GM12878 (cell line): ENCODE data around the gene FAR2.

ENCODE experiments used
- EP300 ChIP-seq, 2 experiments: fragments of 150-350 bp in 1 of 2; IDR thresholded peaks; 2 replicates each; pipeline ENCODE4 v1.6.1; 2011 to 2012; ENCODE audit warnings: low read depth in 2 of 2, low read length in 2 of 2, borderline replicate concordance in 1 of 2, improper control_type of control experiment in 1 of 2, inconsistent platforms in 1 of 2; ENCODE audit not compliant: control insufficient read depth in 1 of 2
- ESRRA ChIP-seq: IDR thresholded peaks from 2 replicates; pipeline ENCODE4 v1.6.1; 2012; ENCODE audit warnings: mild to moderate bottlenecking, low read length, improper control_type of control experiment
- HDGF ChIP-seq: fragments of 450-650 bp; IDR thresholded peaks from 2 replicates; pipeline ENCODE4 v1.6.1; 2016; ENCODE audit warnings: antibody characterized with exemption
- MLLT1 ChIP-seq: fragments of 450-650 bp; IDR thresholded peaks from 2 replicates; pipeline ENCODE4 v1.6.1; 2016; ENCODE audit warnings: mild to moderate bottlenecking
- PKNOX1 ChIP-seq: fragments of 450-650 bp; IDR thresholded peaks from 2 replicates; pipeline ENCODE4 v1.6.1; 2016; ENCODE audit warnings: mild to moderate bottlenecking
- POLR2A ChIP-seq: IDR thresholded peaks from 2 replicates; pipeline ENCODE4 v1.6.1; 2011; ENCODE audit warnings: low read depth, mild to moderate bottlenecking, low read length
- RAD21 ChIP-seq: IDR thresholded peaks from 2 replicates; pipeline ENCODE4 v1.6.1; 2011; ENCODE audit warnings: mild to moderate bottlenecking, low read depth, low read length, moderate library complexity; ENCODE audit not compliant: insufficient read depth
- RCOR1 ChIP-seq: conservative IDR thresholded peaks from 2 replicates; pipeline ENCODE4 v1.6.1; 2012; ENCODE audit warnings: low read depth, low read length, improper control_type of control experiment
- SMC3 ChIP-seq: IDR thresholded peaks from 2 replicates; pipeline ENCODE4 v1.6.1; 2011; ENCODE audit warnings: low read length, improper control_type of control experiment, borderline replicate concordance
- USF2 ChIP-seq: IDR thresholded peaks from 2 replicates; pipeline ENCODE4 v1.6.1; 2011; ENCODE audit warnings: low read depth, low read length, improper control_type of control experiment, borderline replicate concordance
- YY1 ChIP-seq: IDR thresholded peaks from 2 replicates; pipeline ENCODE4 v1.6.1; 2011; ENCODE audit warnings: low read depth, mild to moderate bottlenecking, low read length
- TF ChIP-seq, protein P1 (sequence below), 3 experiments: IDR thresholded peaks in 2 of 3; conservative IDR thresholded peaks in 1 of 3; 2 replicates each; pipeline ENCODE4 v1.5.1; 2011; ENCODE audit warnings: low read depth in 3 of 3, low read length in 3 of 3, mild to moderate bottlenecking in 3 of 3, control low read depth in 2 of 3, moderate library complexity in 2 of 3, inconsistent platforms in 1 of 3, mixed read lengths in 1 of 3; ENCODE audit not compliant: control insufficient read depth in 2 of 3, insufficient read depth in 1 of 3; ENCODE audit errors: extremely low read depth in 1 of 3
- TF ChIP-seq, protein P2 (sequence below): fragments of 450-650 bp; formaldehyde crosslinking; IDR thresholded peaks from 2 replicates; pipeline ENCODE4 v1.4.0; 2022; ENCODE audit warnings: mild to moderate bottlenecking, moderate library complexity

- no peak for TF ChIP-seq USF2
- TF ChIP-seq MLLT1: no peak
- no peak for TF ChIP-seq ESRRA
- TF ChIP-seq EP300 (IDR thresholded peaks at IDR 0.05; ENCODE audit: borderline replicate concordance in 1 of 2, control insufficient read depth in 1 of 2, low read depth in 2 of 2, low read length in 2 of 2): 0 out of 4 replicates have a peak, but pooled peaks of 1 of the 2 experiments have one; percentile 5
- TF ChIP-seq, protein P1, sequence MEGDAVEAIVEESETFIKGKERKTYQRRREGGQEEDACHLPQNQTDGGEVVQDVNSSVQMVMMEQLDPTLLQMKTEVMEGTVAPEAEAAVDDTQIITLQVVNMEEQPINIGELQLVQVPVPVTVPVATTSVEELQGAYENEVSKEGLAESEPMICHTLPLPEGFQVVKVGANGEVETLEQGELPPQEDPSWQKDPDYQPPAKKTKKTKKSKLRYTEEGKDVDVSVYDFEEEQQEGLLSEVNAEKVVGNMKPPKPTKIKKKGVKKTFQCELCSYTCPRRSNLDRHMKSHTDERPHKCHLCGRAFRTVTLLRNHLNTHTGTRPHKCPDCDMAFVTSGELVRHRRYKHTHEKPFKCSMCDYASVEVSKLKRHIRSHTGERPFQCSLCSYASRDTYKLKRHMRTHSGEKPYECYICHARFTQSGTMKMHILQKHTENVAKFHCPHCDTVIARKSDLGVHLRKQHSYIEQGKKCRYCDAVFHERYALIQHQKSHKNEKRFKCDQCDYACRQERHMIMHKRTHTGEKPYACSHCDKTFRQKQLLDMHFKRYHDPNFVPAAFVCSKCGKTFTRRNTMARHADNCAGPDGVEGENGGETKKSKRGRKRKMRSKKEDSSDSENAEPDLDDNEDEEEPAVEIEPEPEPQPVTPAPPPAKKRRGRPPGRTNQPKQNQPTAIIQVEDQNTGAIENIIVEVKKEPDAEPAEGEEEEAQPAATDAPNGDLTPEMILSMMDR (IDR thresholded peaks at IDR 0.05 in 2 of 3, conservative IDR thresholded peaks at IDR 0.05 in 1 of 3; ENCODE audit: control insufficient read depth in 2 of 3, extremely low read depth in 1 of 3, insufficient read depth in 1 of 3, low read depth in 3 of 3, low read length in 3 of 3): no peak
- TF ChIP-seq HDGF: no peak
- TF ChIP-seq RAD21: no peak
- no peak for TF ChIP-seq SMC3
- TF ChIP-seq PKNOX1: peak; percentile 75
- TF ChIP-seq, protein P2, sequence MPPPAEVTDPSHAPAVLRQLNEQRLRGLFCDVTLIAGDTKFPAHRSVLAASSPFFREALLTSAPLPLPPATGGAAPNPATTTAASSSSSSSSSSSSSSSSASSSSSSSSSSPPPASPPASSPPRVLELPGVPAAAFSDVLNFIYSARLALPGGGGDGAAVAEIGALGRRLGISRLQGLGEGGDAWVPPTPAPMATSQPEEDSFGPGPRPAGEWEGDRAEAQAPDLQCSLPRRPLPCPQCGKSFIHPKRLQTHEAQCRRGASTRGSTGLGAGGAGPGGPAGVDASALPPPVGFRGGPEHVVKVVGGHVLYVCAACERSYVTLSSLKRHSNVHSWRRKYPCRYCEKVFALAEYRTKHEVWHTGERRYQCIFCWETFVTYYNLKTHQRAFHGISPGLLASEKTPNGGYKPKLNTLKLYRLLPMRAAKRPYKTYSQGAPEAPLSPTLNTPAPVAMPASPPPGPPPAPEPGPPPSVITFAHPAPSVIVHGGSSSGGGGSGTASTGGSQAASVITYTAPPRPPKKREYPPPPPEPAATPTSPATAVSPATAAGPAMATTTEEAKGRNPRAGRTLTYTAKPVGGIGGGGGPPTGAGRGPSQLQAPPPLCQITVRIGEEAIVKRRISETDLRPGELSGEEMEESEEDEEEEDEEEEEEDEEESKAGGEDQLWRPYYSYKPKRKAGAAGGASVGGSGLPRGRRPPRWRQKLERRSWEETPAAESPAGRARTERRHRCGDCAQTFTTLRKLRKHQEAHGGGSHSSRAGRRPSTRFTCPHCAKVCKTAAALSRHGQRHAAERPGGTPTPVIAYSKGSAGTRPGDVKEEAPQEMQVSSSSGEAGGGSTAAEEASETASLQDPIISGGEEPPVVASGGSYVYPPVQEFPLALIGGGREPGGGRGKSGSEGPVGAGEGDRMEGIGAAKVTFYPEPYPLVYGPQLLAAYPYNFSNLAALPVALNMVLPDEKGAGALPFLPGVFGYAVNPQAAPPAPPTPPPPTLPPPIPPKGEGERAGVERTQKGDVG: no peak
- TF ChIP-seq RCOR1: peak; percentile 99
- peak; percentile 62 for TF ChIP-seq POLR2A
- peak; percentile 97 for TF ChIP-seq YY1
Measured at GRCh38 chr12:29380536-29381523, 231.8 kb downstream of the FAR2 start, which contains the start of gene ERGIC2.
